Urinary bladder (tissue), 4 donors: ENCODE results near the gene PDE9A. TPM values are rescaled to one million over a fixed set of nuclear protein-coding genes. Genes with fewer than 3 reads are reported as not detected.

Experiments
- DNase-seq: peaks from one replicate; pipeline ENCODE4 v3.0.0-alpha.2; 2015; ENCODE audit errors: extremely low spot score
- H3K27ac ChIP-seq: one replicate; pipeline ENCODE4 v1.5.1; 2013; ENCODE audit warnings: low read depth, mild to moderate bottlenecking, moderate library complexity
- H3K36me3 ChIP-seq: one replicate; pipeline ENCODE4 v1.6.1; 2013; ENCODE audit warnings: mild to moderate bottlenecking, moderate library complexity; ENCODE audit not compliant: insufficient read depth
- H3K4me1 ChIP-seq: one replicate; pipeline ENCODE4 v1.6.1; 2013; ENCODE audit warnings: mild to moderate bottlenecking, moderate library complexity; ENCODE audit not compliant: insufficient read depth
- H3K4me3 ChIP-seq: one replicate; pipeline ENCODE4 v1.5.1; 2013; ENCODE audit warnings: low read depth, low read length
- WGBS: extraction: QIAGEN DNeasy Blood & Tissue Kit; methylation state at CpG from one replicate; pipeline ENCODE4 v1.1.7; 2013; 5-methylcytosine and 5-hydroxymethylcytosine counted together
- polyA plus RNA-seq: library from polyadenylated mRNA; stranded (reverse); fragments of 200-250 nt; gene quantifications from one replicate; pipeline ENCODE4 v1.2.3, GENCODE V29; 2013
- total RNA-seq: library from RNA; depleted of rRNA; stranded (reverse); fragments of >200 nt; gene quantifications from one replicate; pipeline ENCODE4 v1.2.3, GENCODE V29; 2014
- donor health status: healthy with polysubstance abuse.
- donor health status: healthy.

PDE9A gene
- total and polyA plus RNA-seq, 2 donors: 13.5 to 33.2 TPM

GRCh38 chr21:42629933-42630589 lies 23.4 kb upstream of the PDE9A start:
- Histone ChIP-seq H3K36me3 (no peaks in the 10 kb centered on the region), H3K4me1 (no peaks in the 10 kb centered on the region), H3K4me3 (no peak overlapping the region), H3K27ac (no peak overlapping the region)
- WGBS: 79% methylated on average over 9 of the region's 9 CpGs
- no peak for DNase-seq

GRCh38 chr21:42630626-42631025 lies 22.8 kb upstream of the PDE9A start:
- Histone ChIP-seq H3K27ac (no peak overlapping the region), H3K4me3 (no peak overlapping the region), H3K4me1 (no peaks in the 10 kb centered on the region), H3K36me3 (no peaks in the 10 kb centered on the region)
- no peak for DNase-seq
- 67% methylated on average over 9 of the region's 9 CpGs for WGBS

- 78% methylated on average over 5 of the region's 5 CpGs for WGBS
- Histone ChIP-seq H3K27ac (no peak overlapping the region), H3K36me3 (no peaks in the 10 kb centered on the region), H3K4me1 (no peaks in the 10 kb centered on the region), H3K4me3 (no peak overlapping the region)
- no peak for DNase-seq
Measured at GRCh38 chr21:42631142-42631541, 22.3 kb upstream of the PDE9A start.

- Histone ChIP-seq H3K27ac (no peak overlapping the region), H3K36me3 (no peaks in the 10 kb centered on the region), H3K4me1 (no peaks in the 10 kb centered on the region), H3K4me3 (no peak overlapping the region)
- WGBS: 91% methylated on average over 12 of the region's 12 CpGs
- no peak for DNase-seq
Measured at GRCh38 chr21:42632336-42632751, 21.1 kb upstream of the PDE9A start.

GRCh38 chr21:42632771-42633690 lies 20.4 kb upstream of the PDE9A start:
- Histone ChIP-seq H3K27ac (no peak overlapping the region), H3K36me3 (no peaks in the 10 kb centered on the region), H3K4me3 (no peak overlapping the region), H3K4me1 (no peaks in the 10 kb centered on the region)
- no peak for DNase-seq
- 90% methylated on average over 21 of the region's 21 CpGs for WGBS

- no peaks in the 10 kb centered on the region for H3K4me1 ChIP-seq
- WGBS: 91% methylated on average over 10 of the region's 10 CpGs
- no peak for DNase-seq
- no peak overlapping the region for H3K4me3 ChIP-seq
- no peak overlapping the region for H3K27ac ChIP-seq
- H3K36me3 ChIP-seq: no peaks in the 10 kb centered on the region
Measured at GRCh38 chr21:42633858-42634257, 19.6 kb upstream of the PDE9A start.

- DNase-seq: no peak
- Histone ChIP-seq H3K36me3 (no peaks in the 10 kb centered on the region), H3K4me1 (no peaks in the 10 kb centered on the region), H3K4me3 (no peak overlapping the region), H3K27ac (no peak overlapping the region)
- 67% methylated on average over 6 of the region's 6 CpGs for WGBS
Measured at GRCh38 chr21:42635848-42636519, 17.4 kb upstream of the PDE9A start.

GRCh38 chr21:42636520-42637266 lies 16.7 kb upstream of the PDE9A start:
- no peak for DNase-seq
- no peaks in the 10 kb centered on the region for H3K36me3 ChIP-seq
- no peak overlapping the region for H3K27ac ChIP-seq
- 46% methylated on average over 10 of the region's 10 CpGs for WGBS
- H3K4me3 ChIP-seq: no peak overlapping the region
- no peaks in the 10 kb centered on the region for H3K4me1 ChIP-seq

GRCh38 chr21:42637267-42638041 lies 16.0 kb upstream of the PDE9A start:
- Histone ChIP-seq H3K4me3 (no peak overlapping the region), H3K4me1 (no peaks in the 10 kb centered on the region), H3K36me3 (no peaks in the 10 kb centered on the region), H3K27ac (no peak overlapping the region)
- WGBS: 81% methylated on average over 36 of the region's 36 CpGs
- DNase-seq: no peak

GRCh38 chr21:42638266-42638863 lies 15.1 kb upstream of the PDE9A start:
- DNase-seq: no peak

GRCh38 chr21:42639646-42640152 lies 13.7 kb upstream of the PDE9A start:
- WGBS: 94% methylated on average over 8 of the region's 8 CpGs
- Histone ChIP-seq H3K36me3 (no peaks in the 10 kb centered on the region), H3K27ac (no peak overlapping the region), H3K4me3 (no peak overlapping the region), H3K4me1 (no peaks in the 10 kb centered on the region)
- DNase-seq: no peak

More at GRCh38 chr21:42638266-42638863, 15.1 kb upstream of the PDE9A start:
- Histone ChIP-seq H3K4me3 (no peak overlapping the region), H3K27ac (no peak overlapping the region), H3K4me1 (no peaks in the 10 kb centered on the region), H3K36me3 (no peaks in the 10 kb centered on the region)
- 63% methylated on average over 19 of the region's 19 CpGs for WGBS

- WGBS: 32% methylated on average over 4 of the region's 4 CpGs
- DNase-seq: no peak
- Histone ChIP-seq H3K27ac (no peak overlapping the region), H3K4me3 (no peak overlapping the region), H3K36me3 (no peaks in the 10 kb centered on the region), H3K4me1 (no peaks in the 10 kb centered on the region)
Measured at GRCh38 chr21:42640486-42640885, 12.9 kb upstream of the PDE9A start.
